GM19025 (cell line): Measurements from ENCODE around the gene DNAH17.
"Not testable (repeated sequence)": the region's sequence is repeated elsewhere in the genome, so short reads cannot be mapped to it uniquely, and the experiment has no call there.

ENCODE experiments used
- ATAC-seq: cut with Tn5 transposase; IDR thresholded peaks from one replicate; pipeline ENCODE4 v1.9.1; 2021; ENCODE audit warnings: mild to moderate bottlenecking, low read depth, moderate library complexity; ENCODE audit not compliant: unreplicated experiment

DNAH17 gene

GRCh38 chr17:78485290-78486168 is 91.7 kb downstream of the DNAH17 start:
- ATAC-seq, result no peak

DNA sequence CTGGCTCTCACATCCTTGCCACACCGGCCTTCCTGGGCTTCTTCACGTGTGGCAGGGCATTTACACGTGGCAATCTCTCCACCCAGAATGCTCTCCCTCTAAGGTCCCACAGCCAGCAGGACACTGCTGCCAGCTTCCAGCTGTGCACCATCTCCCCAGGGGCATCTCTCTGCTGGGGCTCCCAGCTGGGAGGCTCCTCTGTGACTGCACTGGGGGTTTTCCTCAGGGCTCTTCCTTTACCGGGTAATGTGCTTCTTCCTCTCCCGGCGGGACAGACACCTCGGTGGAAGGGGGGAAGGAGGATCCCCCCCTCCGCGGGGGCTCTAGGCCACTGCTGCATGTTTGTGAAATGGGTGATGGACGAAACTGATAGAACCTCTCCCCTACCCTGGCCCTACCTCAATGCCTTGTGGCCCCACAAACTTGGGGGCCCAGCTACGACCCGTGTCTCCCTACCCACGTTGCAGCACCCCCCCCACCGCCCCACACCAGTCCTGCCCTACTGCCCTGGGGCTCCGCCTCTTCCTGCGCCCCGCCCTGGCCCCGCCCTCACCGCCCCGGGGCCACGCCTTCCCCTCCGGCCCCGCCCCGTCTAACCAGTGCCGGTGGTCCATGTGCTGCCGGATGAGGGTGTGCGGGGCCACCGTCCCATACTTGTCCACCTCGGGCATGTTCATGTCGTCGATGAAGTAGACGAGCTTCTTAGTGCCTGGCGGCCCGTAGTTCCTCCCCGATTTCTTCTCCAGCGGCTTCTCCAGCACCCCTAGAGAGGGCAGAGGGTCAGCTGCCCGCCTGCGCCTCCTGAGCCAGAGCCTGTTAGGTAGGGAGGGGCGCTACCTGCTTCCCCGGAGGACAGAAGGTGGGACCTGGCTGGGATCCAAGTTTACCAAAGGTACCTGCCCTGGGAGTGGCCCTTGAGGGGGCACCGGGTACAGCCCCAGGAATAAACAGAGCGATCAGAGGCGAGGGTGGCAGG is 92.6 kb downstream of the DNAH17 start:
- no peak for ATAC-seq

DNA sequence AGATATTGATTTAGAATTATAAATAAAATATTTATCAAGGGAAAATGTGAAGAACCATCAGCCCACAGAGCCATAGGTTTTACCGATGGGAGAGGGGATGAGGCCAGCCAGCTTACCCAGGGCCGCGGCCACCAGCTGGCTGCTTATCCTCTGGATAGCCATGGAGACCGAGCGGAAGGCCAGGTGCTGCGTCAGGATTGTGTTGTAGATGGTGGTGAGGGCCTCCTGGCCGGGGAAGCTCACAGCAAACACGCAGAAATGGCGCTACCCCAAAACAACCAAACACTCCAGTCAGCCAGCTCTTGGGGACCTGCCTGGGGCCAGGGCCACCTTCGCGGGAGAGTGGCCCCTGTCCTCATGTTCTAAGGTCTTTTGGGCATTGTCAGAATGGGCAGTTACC is 97.8 kb downstream of the DNAH17 start:
- ATAC-seq, result no peak

DNA sequence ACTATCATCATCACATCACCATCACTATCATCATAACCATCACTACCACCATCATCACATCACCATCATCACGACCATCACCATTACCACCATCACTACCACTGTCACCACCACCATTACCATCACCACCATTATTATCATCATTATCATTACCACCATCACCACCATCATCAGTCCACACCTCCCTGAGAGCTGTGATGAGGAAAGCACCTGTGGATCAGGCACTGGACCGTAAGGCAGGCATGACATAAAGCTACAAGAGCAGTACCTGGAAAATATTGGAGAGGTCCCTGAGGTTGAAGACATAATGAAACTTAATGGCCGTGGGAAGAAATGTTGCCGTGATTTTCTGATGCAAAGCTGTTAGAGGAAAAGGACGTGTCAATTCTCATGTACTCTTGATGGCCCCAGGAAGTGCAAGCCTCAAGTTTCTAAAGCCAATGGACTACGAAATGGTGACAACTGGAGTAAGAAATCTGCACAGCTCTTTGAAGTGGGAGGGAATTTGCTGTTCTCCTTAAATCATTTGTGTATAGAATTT is 98.4 kb downstream of the DNAH17 start:
- ATAC-seq, result no peak

DNA sequence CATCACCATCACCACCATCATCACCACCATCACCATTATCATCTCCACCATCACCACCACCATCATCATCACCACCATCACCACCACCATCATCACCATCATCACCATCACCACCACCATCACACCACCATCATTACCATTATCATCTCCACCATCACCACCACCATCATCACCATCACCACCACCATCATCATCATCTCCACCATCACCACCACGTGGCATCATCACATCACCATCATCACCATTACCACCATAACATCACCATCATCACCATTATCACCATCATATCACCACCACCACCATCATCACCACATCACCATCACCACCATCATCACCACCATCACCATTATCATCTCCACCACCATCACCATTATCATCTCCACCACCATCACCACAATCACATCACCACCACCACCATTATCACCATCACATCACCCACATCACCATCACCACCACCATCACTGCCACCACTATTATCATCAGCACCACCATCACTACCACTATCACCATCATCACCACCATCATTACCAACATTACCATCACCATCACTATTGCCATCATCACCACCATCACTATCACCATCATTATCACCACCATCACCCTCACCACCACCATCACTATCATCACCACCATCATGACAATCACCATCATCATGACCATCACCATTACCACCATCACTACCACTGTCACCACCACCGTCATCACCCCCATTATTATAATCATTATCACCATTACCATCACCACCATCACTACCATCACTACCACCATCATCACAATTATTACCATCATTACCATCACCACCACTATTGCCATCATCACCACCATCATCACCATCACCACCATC is 99.1 kb downstream of the DNAH17 start:
- ATAC-seq, result no peak

- no peak for ATAC-seq
Measured at GRCh38 chr17:78476973-78477372, 100.2 kb downstream of the DNAH17 start.

DNA sequence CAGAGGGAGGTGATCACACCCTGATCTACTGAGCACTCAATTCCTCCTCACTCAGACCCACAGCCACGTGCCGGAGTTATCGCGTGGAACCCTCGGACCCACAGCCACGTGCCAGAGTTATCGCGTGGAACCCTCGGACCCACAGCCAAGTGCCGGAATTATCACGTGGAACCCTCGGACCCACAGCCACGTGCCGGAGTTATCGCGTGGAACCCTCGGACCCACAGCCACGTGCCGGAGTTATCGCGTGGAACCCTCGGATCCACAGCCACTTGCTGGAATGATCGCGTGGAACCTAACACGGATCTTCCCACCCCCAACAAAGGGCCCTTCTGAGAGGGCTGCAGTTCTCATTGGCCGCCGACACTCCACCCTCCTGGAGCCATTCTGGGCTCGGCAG is 101.0 kb downstream of the DNAH17 start:
- ATAC-seq, result no peak

GRCh38 chr17:78475211-78475610 is 102.0 kb downstream of the DNAH17 start:
- ATAC-seq, result no peak

- peak; percentile 76 for ATAC-seq
Measured at GRCh38 chr17:78474614-78475146, 102.5 kb downstream of the DNAH17 start.

GRCh38 chr17:78473951-78474613 is 103.1 kb downstream of the DNAH17 start:
- ATAC-seq, result no peak

DNA sequence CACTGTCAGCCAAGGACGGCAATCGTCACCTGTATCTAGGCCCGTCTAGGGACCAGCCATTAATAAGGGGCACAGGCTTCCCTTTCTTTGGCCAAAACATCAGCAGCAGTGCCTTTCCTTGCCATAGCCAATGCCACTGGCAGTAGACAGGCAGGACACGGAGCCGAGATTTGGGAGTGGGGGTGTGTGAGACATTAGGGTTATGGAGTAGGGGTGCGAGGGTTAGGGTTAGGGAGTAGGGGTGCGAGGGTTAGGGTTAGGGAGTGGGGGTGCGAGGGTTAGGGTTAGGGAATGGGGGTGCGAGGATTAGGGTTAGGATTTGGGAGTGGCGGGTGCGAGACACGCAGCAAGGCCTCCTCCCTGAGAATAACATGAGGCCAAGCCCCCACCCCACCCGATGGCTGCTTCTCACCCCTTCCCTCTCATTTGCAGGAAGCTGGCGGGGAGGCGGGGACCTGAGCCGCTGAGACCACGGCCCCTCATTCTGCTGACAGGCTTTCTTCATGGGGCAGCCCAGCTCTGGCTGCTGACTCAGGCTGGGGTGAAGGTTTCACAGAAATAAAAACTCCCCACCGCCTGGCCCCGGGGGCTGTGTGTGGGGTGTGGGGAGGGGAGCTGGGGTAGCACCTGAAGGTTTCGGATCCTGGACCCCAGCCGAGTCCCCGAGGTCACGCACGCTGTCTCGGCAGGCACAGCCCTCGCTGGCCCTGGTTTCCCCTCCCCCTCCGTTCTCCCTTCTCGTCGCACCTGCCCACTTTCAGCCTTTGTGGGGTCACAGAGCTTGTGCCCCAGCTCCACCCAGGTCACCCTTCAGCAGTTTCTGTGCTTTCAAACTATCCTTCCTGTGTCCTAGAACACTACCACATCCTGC is 104.9 kb downstream of the DNAH17 start:
- ATAC-seq, result no peak

DNA sequence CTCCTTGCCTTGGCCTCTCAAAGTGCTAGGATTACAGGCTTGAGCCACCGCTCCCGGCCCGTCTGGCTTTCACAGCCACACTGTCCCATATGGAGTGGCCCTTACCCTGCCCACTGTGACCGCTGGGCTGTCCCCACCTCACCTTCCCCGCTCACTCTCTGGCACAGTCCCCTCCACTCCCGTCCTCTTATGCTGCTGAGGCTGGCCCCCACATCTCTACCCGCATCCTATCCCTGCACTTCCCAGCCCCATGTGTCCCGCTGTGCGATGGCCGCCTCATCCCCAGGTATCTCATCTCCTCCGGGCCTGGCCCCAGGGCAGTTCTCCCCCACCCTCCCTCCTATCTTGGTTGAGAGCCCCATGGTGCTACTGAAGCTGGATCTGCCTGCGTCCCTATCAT is 105.6 kb downstream of the DNAH17 start:
- ATAC-seq, result no peak

DNA sequence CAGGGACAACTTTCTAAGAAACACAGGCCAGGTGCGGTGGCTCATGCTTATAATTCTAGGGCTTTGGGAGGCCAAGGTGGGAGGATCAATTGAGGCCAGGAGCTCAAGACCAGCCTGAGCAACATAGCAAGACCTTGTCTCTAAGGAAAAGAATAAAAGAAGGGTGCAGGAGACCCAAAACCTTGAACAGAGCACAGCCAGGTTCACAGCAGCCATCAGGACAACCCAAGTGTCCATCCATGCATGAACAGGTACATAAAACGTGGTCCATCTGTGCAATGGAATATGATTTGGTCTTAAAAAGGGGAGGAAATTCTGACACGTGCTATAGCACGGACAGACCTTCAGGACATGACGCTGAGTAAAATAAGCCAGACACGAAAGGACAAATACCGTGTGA is 107.8 kb downstream of the DNAH17 start:
- no peak for ATAC-seq

GRCh38 chr17:78468366-78468765 is 108.8 kb downstream of the DNAH17 start:
- ATAC-seq, result no peak

DNA sequence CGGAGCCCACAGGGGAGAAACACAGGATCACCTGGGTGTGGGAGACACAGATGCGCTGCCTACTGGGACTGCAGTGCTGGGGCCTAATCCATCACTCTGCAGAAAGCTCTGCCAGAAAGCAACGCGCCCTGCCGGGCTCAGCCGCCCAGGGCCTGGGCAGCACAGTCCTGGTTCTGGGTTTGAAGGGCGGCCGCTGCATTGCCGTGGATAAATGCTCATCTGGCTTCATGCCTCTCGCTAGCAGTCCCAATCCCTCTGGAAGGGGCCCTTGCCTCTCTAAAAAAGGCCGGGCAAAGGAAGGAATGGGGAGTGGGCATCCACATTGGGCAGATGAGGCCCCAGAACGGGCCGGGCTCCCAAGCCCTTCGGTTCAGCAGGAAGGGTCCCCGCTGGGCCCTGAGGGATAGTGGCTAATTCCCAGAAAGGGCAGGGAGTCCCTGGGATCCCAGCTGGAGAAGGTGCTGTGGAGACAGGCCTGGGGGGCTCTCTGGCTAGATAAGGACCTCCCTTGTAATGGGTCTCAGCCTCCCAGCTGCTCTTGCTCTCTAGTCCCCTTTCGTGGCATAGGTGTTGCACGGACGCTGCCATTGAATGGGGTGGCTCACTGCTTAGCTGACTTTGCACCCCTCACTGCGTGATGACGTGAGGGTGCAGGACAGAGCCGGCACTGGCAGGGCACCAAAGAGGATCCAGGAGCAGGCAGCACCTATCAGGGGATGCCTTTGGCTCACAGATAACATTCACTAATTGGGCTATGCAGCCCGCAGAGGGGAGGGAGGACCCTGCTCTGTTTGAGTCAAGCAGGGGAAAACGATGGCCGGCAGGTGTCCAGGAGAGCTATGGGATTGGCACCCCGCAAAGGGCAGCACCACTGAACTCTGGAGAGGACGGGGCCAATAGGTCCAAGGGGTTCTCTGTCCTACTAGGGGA is 110.1 kb downstream of the DNAH17 start:
- ATAC-seq, result no peak

DNA sequence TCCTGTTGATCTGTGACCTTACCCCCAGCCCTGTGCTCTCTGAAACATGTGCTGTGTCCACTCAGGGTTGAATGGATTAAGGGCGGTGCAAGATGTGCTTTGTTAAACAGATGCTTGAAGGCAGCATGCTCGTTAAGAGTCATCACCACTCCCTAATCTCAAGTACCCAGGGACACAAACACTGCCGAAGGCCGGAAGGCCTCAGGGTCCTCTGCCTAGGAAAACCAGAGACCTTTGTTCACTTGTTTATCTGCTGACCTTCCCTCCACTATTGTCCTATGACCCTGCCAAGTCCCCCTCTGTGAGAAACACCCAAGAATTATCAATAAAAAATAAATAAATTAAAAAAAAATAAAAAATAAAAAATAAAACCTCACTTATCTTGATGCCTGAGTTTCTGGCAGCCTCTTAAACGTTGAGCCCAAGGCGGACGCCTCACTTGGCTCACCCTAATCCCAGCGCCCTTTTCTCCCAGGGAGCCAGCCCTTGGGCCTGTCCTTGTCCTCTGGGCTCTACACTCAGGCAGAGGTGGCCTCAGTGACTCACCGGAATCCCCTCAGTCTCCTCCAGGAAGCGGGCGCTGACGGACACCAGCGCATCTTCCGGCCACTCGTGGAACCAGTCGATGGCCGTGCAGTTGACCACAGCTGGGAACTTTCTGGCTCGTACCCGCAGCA is 110.9 kb downstream of the DNAH17 start:
- not testable (repeated sequence) for ATAC-seq

GRCh38 chr17:78462148-78462547 is 115.0 kb downstream of the DNAH17 start:
- ATAC-seq, result no peak
